BLaER1 (cell line): ENCODE measurements around the gene GMEB2.
A peak's percentile ranks its signal among the peaks of the same experiment; 100 is the strongest.

Experiments
- H3K27ac ChIP-seq: shearing (Covaris generic); formaldehyde crosslinking; 2 replicates; pipeline ENCODE4 v1.8.1; 2022
- H3K27me3 ChIP-seq: shearing (Covaris generic); formaldehyde crosslinking; 2 replicates; pipeline ENCODE4 v1.8.1; 2022
- H3K36me3 ChIP-seq: shearing (Covaris generic); formaldehyde crosslinking; 2 replicates; pipeline ENCODE4 v1.8.1; 2022
- H3K4me1 ChIP-seq: shearing (Covaris generic); formaldehyde crosslinking; 2 replicates; pipeline ENCODE4 v1.8.1; 2022
- H3K4me2 ChIP-seq: shearing (Covaris generic); formaldehyde crosslinking; 2 replicates; pipeline ENCODE4 v1.8.1; 2022
- H3K4me3 ChIP-seq: shearing (Covaris generic); formaldehyde crosslinking; 2 replicates; pipeline ENCODE4 v1.8.1; 2022
- H3K9ac ChIP-seq: shearing (Covaris generic); formaldehyde crosslinking; 2 replicates; pipeline ENCODE4 v1.8.1; 2022
- H3K9me3 ChIP-seq: shearing (Covaris generic); formaldehyde crosslinking; 2 replicates; pipeline ENCODE4 v1.8.1; 2022
- H4K20me1 ChIP-seq: shearing (Covaris generic); formaldehyde crosslinking; 2 replicates; pipeline ENCODE4 v1.8.1; 2022
- Cebpa-rat ChIP-seq: shearing (Covaris generic); IDR thresholded peaks from 2 replicates; pipeline ENCODE4 v1.8.1; 2022

GMEB2 gene

GRCh38 chr20:63591786-63592355 lies 35.0 kb downstream of the GMEB2 start:
- Histone ChIP-seq H4K20me1 (peaks cover 49% of the 10 kb centered on the region), H3K4me3 (no peak overlapping the region), H3K4me2 (no peak overlapping the region), H3K27me3 (no peaks in the 10 kb centered on the region; the same call in 1 of the 2 replicates), H3K9ac (no peak overlapping the region), H3K27ac (no peak overlapping the region), H3K9me3 (no peaks in the 10 kb centered on the region), H3K36me3 (peaks cover 76% of the 10 kb centered on the region), H3K4me1 (peaks cover 41% of the 10 kb centered on the region)
- TF ChIP-seq Cebpa-rat = no peak

- H3K9me3 ChIP-seq = no peaks in the 10 kb centered on the region
- H3K4me3 ChIP-seq = no peak overlapping the region
- peaks cover 47% of the 10 kb centered on the region for H4K20me1 ChIP-seq
- H3K27ac ChIP-seq = no peak overlapping the region
- no peaks in the 10 kb centered on the region; the same call in 1 of the 2 replicates for H3K27me3 ChIP-seq
- no peak for TF ChIP-seq Cebpa-rat
- peaks cover 71% of the 10 kb centered on the region for H3K36me3 ChIP-seq
- no peak overlapping the region for H3K9ac ChIP-seq
- H3K4me1 ChIP-seq = peaks cover 48% of the 10 kb centered on the region
- H3K4me2 ChIP-seq = no peak overlapping the region
Measured at GRCh38 chr20:63591147-63591533, 35.8 kb downstream of the GMEB2 start.

GRCh38 chr20:63590218-63591146 lies 36.4 kb downstream of the GMEB2 start:
- Histone ChIP-seq H3K27me3 (no peaks in the 10 kb centered on the region; the same call in 1 of the 2 replicates), H3K27ac (peak overlapping the region; percentile 9; the same call in 1 of the 2 replicates), H3K9me3 (no peaks in the 10 kb centered on the region), H3K4me3 (no peak overlapping the region; the same call in 1 of the 2 replicates), H3K9ac (no peak overlapping the region), H4K20me1 (peaks cover 40% of the 10 kb centered on the region), H3K4me2 (peak overlapping the region; percentile 96), H3K36me3 (peaks cover 64% of the 10 kb centered on the region), H3K4me1 (peaks cover 55% of the 10 kb centered on the region)
- TF ChIP-seq Cebpa-rat = no peak

- H3K4me1 ChIP-seq = peaks cover 64% of the 10 kb centered on the region
- H3K4me3 ChIP-seq = peak overlapping the region; percentile 11; the same call in 1 of the 2 replicates
- H3K9me3 ChIP-seq = no peaks in the 10 kb centered on the region
- H3K4me2 ChIP-seq = peak overlapping the region; percentile 96
- peak overlapping the region; percentile 54 for H3K9ac ChIP-seq
- TF ChIP-seq Cebpa-rat = no peak
- peak overlapping the region; percentile 85 for H3K27ac ChIP-seq
- H3K27me3 ChIP-seq = no peaks in the 10 kb centered on the region; the same call in 1 of the 2 replicates
- H3K36me3 ChIP-seq = peaks cover 57% of the 10 kb centered on the region
- H4K20me1 ChIP-seq = peaks cover 39% of the 10 kb centered on the region
Measured at GRCh38 chr20:63589261-63590217, 37.4 kb downstream of the GMEB2 start.

GRCh38 chr20:63588641-63589041 lies 38.3 kb downstream of the GMEB2 start:
- H3K4me1 ChIP-seq = peaks cover 73% of the 10 kb centered on the region
- H3K36me3 ChIP-seq = peaks cover 48% of the 10 kb centered on the region
- no peak for TF ChIP-seq Cebpa-rat
- H3K4me3 ChIP-seq = peak overlapping the region; percentile 16; the same call in 1 of the 2 replicates
- H3K27me3 ChIP-seq = no peaks in the 10 kb centered on the region; the same call in 1 of the 2 replicates
- H3K27ac ChIP-seq = peak overlapping the region; percentile 85
- no peaks in the 10 kb centered on the region for H3K9me3 ChIP-seq
- H3K4me2 ChIP-seq = peak overlapping the region; percentile 96
- peaks cover 39% of the 10 kb centered on the region for H4K20me1 ChIP-seq
- peak overlapping the region; percentile 54 for H3K9ac ChIP-seq

- Histone ChIP-seq H3K4me1 (peaks cover 73% of the 10 kb centered on the region), H3K36me3 (peaks cover 41% of the 10 kb centered on the region), H3K9ac (peak overlapping the region; percentile 67), H4K20me1 (peaks cover 39% of the 10 kb centered on the region), H3K9me3 (no peaks in the 10 kb centered on the region), H3K27me3 (no peaks in the 10 kb centered on the region; the same call in 1 of the 2 replicates), H3K27ac (peak overlapping the region; percentile 85), H3K4me3 (peak overlapping the region; percentile 34; the same call in 1 of the 2 replicates), H3K4me2 (peak overlapping the region; percentile 96)
- TF ChIP-seq Cebpa-rat = no peak
Measured at GRCh38 chr20:63587776-63588591, 38.9 kb downstream of the GMEB2 start.

GRCh38 chr20:63587256-63587655 lies 39.6 kb downstream of the GMEB2 start:
- Histone ChIP-seq H3K9ac (peak overlapping the region; percentile 67; the same call in 1 of the 2 replicates), H3K4me1 (peaks cover 73% of the 10 kb centered on the region), H3K4me2 (peak overlapping the region; percentile 96), H3K27me3 (no peaks in the 10 kb centered on the region; the same call in 1 of the 2 replicates), H4K20me1 (peaks cover 39% of the 10 kb centered on the region), H3K36me3 (peaks cover 34% of the 10 kb centered on the region), H3K9me3 (no peaks in the 10 kb centered on the region), H3K27ac (peak overlapping the region; percentile 85), H3K4me3 (peak overlapping the region; percentile 34; the same call in 1 of the 2 replicates)
- no peak for TF ChIP-seq Cebpa-rat

GRCh38 chr20:63586797-63587196 lies 40.1 kb downstream of the GMEB2 start:
- H3K27ac ChIP-seq = peak overlapping the region; percentile 35; the same call in 1 of the 2 replicates
- H3K4me2 ChIP-seq = peak overlapping the region; percentile 96
- H3K36me3 ChIP-seq = peaks cover 29% of the 10 kb centered on the region
- H3K9me3 ChIP-seq = no peaks in the 10 kb centered on the region
- no peak overlapping the region for H3K4me3 ChIP-seq
- peaks cover 73% of the 10 kb centered on the region for H3K4me1 ChIP-seq
- no peak for TF ChIP-seq Cebpa-rat
- no peak overlapping the region for H3K9ac ChIP-seq
- no peaks in the 10 kb centered on the region for H3K27me3 ChIP-seq
- H4K20me1 ChIP-seq = peaks cover 39% of the 10 kb centered on the region
